ENCODE results near the gene SHKBP1.

The SHKBP1 gene

GRCh38 chr19:40549007-40549708 lies 27.5 kb upstream of the SHKBP1 start (continued):
- TF ChIP-seq PRDM6 (tag by site-specific recombination; IDR thresholded peaks at IDR 0.05) (no peak), ZNF18 (tag by site-specific recombination; IDR thresholded peaks at IDR 0.05) (no peak), FEZF1 (tag by site-specific recombination; IDR thresholded peaks at IDR 0.05) (no peak), OVOL3 (tag by site-specific recombination; IDR thresholded peaks at IDR 0.05) (no peak), ZNF366 (tag by site-specific recombination; conservative IDR thresholded peaks at IDR 0.05) (peak; percentile 83), EGR2 (tag by site-specific recombination; IDR thresholded peaks at IDR 0.05; ENCODE audit: low read depth) (peak; percentile 85), YY1 (tag by site-specific recombination; IDR thresholded peaks at IDR 0.05) (no peak), KLF10 (tag by site-specific recombination; IDR thresholded peaks at IDR 0.05) (no peak), ZNF404 (tag by site-specific recombination; IDR thresholded peaks at IDR 0.05) (no peak), ZNF488 (tag by site-specific recombination; IDR thresholded peaks at IDR 0.05) (no peak), SCRT1 (tag by site-specific recombination; IDR thresholded peaks at IDR 0.05; ENCODE audit: borderline replicate concordance) (no peak), ZNF433 (tag by site-specific recombination; IDR thresholded peaks at IDR 0.05; ENCODE audit: low read depth) (no peak), KLF9 (tag by site-specific recombination; IDR thresholded peaks at IDR 0.05; ENCODE audit: low read depth) (peak; percentile 67), SETDB1 (IDR thresholded peaks at IDR 0.05; ENCODE audit: insufficient read length, low read length) (no peak), ZNF561 (tag by site-specific recombination; IDR thresholded peaks at IDR 0.05; ENCODE audit: borderline replicate concordance) (no peak), ZFP41 (tag by site-specific recombination; IDR thresholded peaks at IDR 0.05; ENCODE audit: borderline replicate concordance) (no peak), ZNF112 (tag by site-specific recombination; IDR thresholded peaks at IDR 0.05) (no peak), ZNF114 (tag by site-specific recombination; IDR thresholded peaks at IDR 0.05) (no peak), ZNF155 (tag by site-specific recombination; IDR thresholded peaks at IDR 0.05) (no peak), MZF1 (tag by site-specific recombination; IDR thresholded peaks at IDR 0.05; ENCODE audit: borderline replicate concordance) (no peak), ZNF2 (tag by site-specific recombination; IDR thresholded peaks at IDR 0.05) (no peak), ZNF837 (tag by site-specific recombination; IDR thresholded peaks at IDR 0.05) (no peak), ZNF660 (tag by site-specific recombination; IDR thresholded peaks at IDR 0.05) (no peak; the same call in 1 of the 2 replicates), OSR2 (tag by site-specific recombination; IDR thresholded peaks at IDR 0.05) (no peak), ZNF174 (tag by site-specific recombination; IDR thresholded peaks at IDR 0.05) (no peak), PATZ1 (tag by site-specific recombination; IDR thresholded peaks at IDR 0.05) (peak; percentile 64), ZNF302 (tag by site-specific recombination; IDR thresholded peaks at IDR 0.05; ENCODE audit: low read depth) (no peak), ZNF830 (tag by site-specific recombination; IDR thresholded peaks at IDR 0.05; ENCODE audit: low read depth) (no peak), ZBTB11 (tag by site-specific recombination; conservative IDR thresholded peaks at IDR 0.05; ENCODE audit: low read depth) (no peak), ZNF223 (tag by site-specific recombination; IDR thresholded peaks at IDR 0.05) (peak; percentile 32; the same call in 1 of the 2 replicates), ZBTB8A (tag by site-specific recombination; IDR thresholded peaks at IDR 0.05) (peak; percentile 65), ZNF529 (tag by site-specific recombination; IDR thresholded peaks at IDR 0.05; ENCODE audit: insufficient replicate concordance) (no peak)
